ENCODE measurements around the gene ADAMTS7. TPM values are rescaled to one million over a fixed set of nuclear protein-coding genes. Genes with fewer than 3 reads are reported as not detected.

Gene ADAMTS7
- total RNA-seq, 1 experiment from 2014 or later, result 23.1 TPM

GRCh38 chr15:78854833-78855372 lies 43.6 kb upstream of the ADAMTS7 start:
- Histone ChIP-seq H3K9ac (ENCODE audit: extremely low read depth, insufficient read length, low read length) (no peak overlapping the region), H4K5ac (ENCODE audit: insufficient read length, low read depth, low read length) (no peak overlapping the region), H3T11ph (ENCODE audit: low read length) (no peak overlapping the region), H3K18ac (ENCODE audit: insufficient read length, low read depth, low read length) (no peak overlapping the region), H3K79me2 (ENCODE audit: insufficient read depth, low read length) (no peaks in the 10 kb centered on the region), H2BK12ac (ENCODE audit: insufficient read length, low read depth, low read length) (no peak overlapping the region), H3K23ac (ENCODE audit: insufficient read length, low read depth, low read length) (no peak overlapping the region), H3K4me2 (ENCODE audit: insufficient read depth, insufficient read length, low read length) (no peak overlapping the region), H2BK5ac (ENCODE audit: insufficient read length, low read length) (no peak overlapping the region), H3K23me2 (ENCODE audit: insufficient read length, low read depth, low read length, poor library complexity, severe bottlenecking) (peaks cover 5% of the 10 kb centered on the region), H2BK15ac (ENCODE audit: low read depth, low read length) (no peak overlapping the region), H2AK5ac (ENCODE audit: insufficient read length, low read length) (no peak overlapping the region), H4K8ac (replicated peaks; ENCODE audit: insufficient read length, low read depth, low read length) (no peak overlapping the region), H3K4me1 (ENCODE audit: insufficient read depth, low read length) (peaks cover 2% of the 10 kb centered on the region; the same call in 1 of the 2 replicates), H3K14ac (ENCODE audit: insufficient read depth, low read length) (no peak overlapping the region), H3K27me3 (ENCODE audit: insufficient read depth, low read length) (no peaks in the 10 kb centered on the region), H2BK20ac (ENCODE audit: low read depth, low read length, poor library complexity, severe bottlenecking) (no peak overlapping the region), H3K56ac (ENCODE audit: insufficient read length, low read depth, low read length) (no peak overlapping the region), H3K27ac (ENCODE audit: insufficient read length, low read depth, low read length) (no peak overlapping the region), H3K79me1 (ENCODE audit: insufficient read depth, low read depth, low read length, poor library complexity, severe bottlenecking) (no peaks in the 10 kb centered on the region), H3K4ac (ENCODE audit: low read depth, low read length) (no peak overlapping the region), H4K91ac (ENCODE audit: insufficient read length, low read depth, low read length) (no peak overlapping the region), H4K20me1 (ENCODE audit: control insufficient read depth, insufficient read depth, insufficient read length) (no peaks in the 10 kb centered on the region), H3K9me3 (ENCODE audit: control insufficient read depth, low read depth, low read length) (no peaks in the 10 kb centered on the region), H2BK120ac (ENCODE audit: low read depth, low read length, poor library complexity, severe bottlenecking) (no peak overlapping the region), H2AFZ (ENCODE audit: low read length) (no peak overlapping the region)
- H3K4me3 Mint-ChIP-seq, result no peak overlapping the region
- DNase-seq, result no peak
- no CpG with 5 or more reads among the region's 2 CpGs for WGBS (ENCODE audit: extremely low coverage, insufficient read length, low lambda C conversion rate)
- no peaks in the 10 kb centered on the region for H3K27me3 Mint-ChIP-seq (ENCODE audit: low read depth)
- peaks cover 13 to 21% of the 10 kb centered on the region in 2 experiments for H3K4me1 Mint-ChIP-seq
- H3K9me3 Mint-ChIP-seq, result no peaks in the 10 kb centered on the region; a peak in 2 of 5 replicates
- H3K36me3 Mint-ChIP-seq (ENCODE audit: insufficient read depth in 1 of 3, low read depth in 3 of 3), result no peaks in the 10 kb centered on the region
- H3K27ac Mint-ChIP-seq, result no peak overlapping the region; a peak in 1 of 7 replicates
- TF ChIP-seq CTCF (conservative IDR thresholded peaks at IDR 0.05), result no peak
